Breast epithelium (tissue), 4 donors: ENCODE results near the gene FSTL4. TPM values are rescaled to one million over a fixed set of nuclear protein-coding genes. Genes with fewer than 3 reads are reported as not detected.

Source experiments
- DNase-seq, 2 donors: peaks; one replicate each; pipeline ENCODE4 v3.0.0-alpha.2; 2019; ENCODE audit warnings: low spot score in 2 of 2
- H3K27ac ChIP-seq, 2 donors: fragments of 200-600 bp; sonication (generic) in 1 of 2; one replicate each; pipeline ENCODE4 v1.5.1; 2016 to 2019; ENCODE audit warnings: mild to moderate bottlenecking in 1 of 2
- H3K27me3 ChIP-seq, 2 donors: fragments of 200-600 bp; sonication (generic) in 1 of 2; one replicate each; pipeline versions ENCODE4 v1.5.1 to v1.6.0; 2017 to 2019; ENCODE audit warnings: control low read depth in 1 of 2, mild to moderate bottlenecking in 1 of 2
- H3K36me3 ChIP-seq: fragments of 200-600 bp; one replicate; pipeline ENCODE4 v1.5.1; 2019
- H3K4me1 ChIP-seq, 2 donors: fragments of 200-600 bp; sonication (generic); one replicate each; pipeline ENCODE4 v1.5.1; 2016 to 2019; ENCODE audit warnings: control low read depth in 1 of 2
- H3K4me3 ChIP-seq, 3 donors: fragments of 200-600 bp; sonication (generic); 1 replicate in 2 of 3; 2 replicates in 1 of 3; pipeline ENCODE4 v1.5.1; 2016 to 2019; ENCODE audit warnings: mild to moderate bottlenecking in 3 of 3, moderate library complexity in 2 of 3
- H3K9me3 ChIP-seq, 2 donors: fragments of 200-600 bp; sonication (generic) in 1 of 2; one replicate each; pipeline ENCODE4 v1.5.1; 2016 to 2019; ENCODE audit warnings: control low read depth in 1 of 2
- CTCF ChIP-seq, 3 donors: fragments of 450-650 bp; IDR thresholded peaks; one replicate each; pipeline ENCODE4 v1.5.1; 2016 to 2017; ENCODE audit warnings: antibody characterized with exemption in 3 of 3, mild to moderate bottlenecking in 3 of 3, moderate library complexity in 3 of 3
- POLR2A ChIP-seq: fragments of 450-650 bp; IDR thresholded peaks from one replicate; pipeline ENCODE4 v1.6.1; 2016; ENCODE audit warnings: antibody characterized with exemption, mild to moderate bottlenecking, moderate library complexity
- POLR2AphosphoS5 ChIP-seq, 3 donors: sonication (generic); formaldehyde crosslinking; IDR thresholded peaks; one replicate each; pipeline ENCODE4 v1.6.1; 2017; ENCODE audit warnings: antibody characterized with exemption in 3 of 3
- intact Hi-C: fragments of 100-400 bp; cut with DNase I; formaldehyde crosslinking; loops from one replicate; pipeline ENCODE4 v1.15.1; 2023; ENCODE audit warnings: low total_unique reads
- total RNA-seq, 3 donors: library from RNA; depleted of rRNA; stranded (reverse); fragments of >200 nt; gene quantifications; one replicate each; pipeline ENCODE4 v1.1.0, GENCODE V29; 2016

FSTL4 gene
- total RNA-seq, 3 donors from 2014 or later, result 0.16 to 0.98 (median 0.88) TPM

- no peaks in the 10 kb centered on the region for H3K27me3 ChIP-seq
- no peaks in the 10 kb centered on the region for H3K36me3 ChIP-seq
- TF ChIP-seq POLR2AphosphoS5 (IDR thresholded peaks at IDR 0.05) (no peak), CTCF (IDR thresholded peaks at IDR 0.05) (no peak), POLR2A (no peak)
- no peak overlapping the region for H3K27ac ChIP-seq
- H3K9me3 ChIP-seq, result no peaks in the 10 kb centered on the region
- H3K4me3 ChIP-seq, result no peak overlapping the region
- intact Hi-C loops, result no loop called here
- no peaks in the 10 kb centered on the region for H3K4me1 ChIP-seq
- DNase-seq, result no peak
Observed at GRCh38 chr5:133533541-133533940, 78.8 kb downstream of the FSTL4 start.

- no peak overlapping the region for H3K4me3 ChIP-seq
- DNase-seq, result peak in 1 of 2 donors; percentile 29
- no peaks in the 10 kb centered on the region for H3K9me3 ChIP-seq
- H3K27me3 ChIP-seq, result no peaks in the 10 kb centered on the region
- TF ChIP-seq POLR2AphosphoS5 (IDR thresholded peaks at IDR 0.05), result no peak
- TF ChIP-seq CTCF (IDR thresholded peaks at IDR 0.05), result no peak
- no peak for TF ChIP-seq POLR2A
- H3K36me3 ChIP-seq, result no peaks in the 10 kb centered on the region
- H3K4me1 ChIP-seq, result no peaks in the 10 kb centered on the region
- intact Hi-C loops, result no loop called here
- no peak overlapping the region for H3K27ac ChIP-seq
Observed at GRCh38 chr5:133531594-133531993, 80.7 kb downstream of the FSTL4 start.

- intact Hi-C loops, result no loop called here
- H3K27ac ChIP-seq, result no peak overlapping the region
- no peaks in the 10 kb centered on the region for H3K9me3 ChIP-seq
- TF ChIP-seq CTCF (IDR thresholded peaks at IDR 0.05), result no peak
- no peak for TF ChIP-seq POLR2A
- TF ChIP-seq POLR2AphosphoS5 (IDR thresholded peaks at IDR 0.05), result no peak
- no peaks in the 10 kb centered on the region for H3K4me1 ChIP-seq
- no peaks in the 10 kb centered on the region for H3K36me3 ChIP-seq
- no peak overlapping the region for H3K4me3 ChIP-seq
- DNase-seq, result no peak
- H3K27me3 ChIP-seq, result no peaks in the 10 kb centered on the region
Observed at GRCh38 chr5:133531178-133531577, 81.2 kb downstream of the FSTL4 start.

GRCh38 chr5:133530270-133530669 lies 82.1 kb downstream of the FSTL4 start:
- H3K27ac ChIP-seq, result no peak overlapping the region
- no peak overlapping the region for H3K4me3 ChIP-seq
- DNase-seq, result no peak
- no peaks in the 10 kb centered on the region for H3K27me3 ChIP-seq
- H3K9me3 ChIP-seq, result no peaks in the 10 kb centered on the region
- no peaks in the 10 kb centered on the region for H3K36me3 ChIP-seq
- intact Hi-C loops, result no loop called here
- TF ChIP-seq POLR2A (no peak), POLR2AphosphoS5 (IDR thresholded peaks at IDR 0.05) (no peak), CTCF (IDR thresholded peaks at IDR 0.05) (no peak)
- no peaks in the 10 kb centered on the region for H3K4me1 ChIP-seq

- no peak for DNase-seq
- TF ChIP-seq POLR2AphosphoS5 (IDR thresholded peaks at IDR 0.05) (no peak), CTCF (IDR thresholded peaks at IDR 0.05) (no peak), POLR2A (no peak)
- no peaks in the 10 kb centered on the region for H3K36me3 ChIP-seq
- no peaks in the 10 kb centered on the region for H3K27me3 ChIP-seq
- no peak overlapping the region for H3K27ac ChIP-seq
- H3K4me3 ChIP-seq, result no peak overlapping the region
- H3K9me3 ChIP-seq, result no peaks in the 10 kb centered on the region
- no peaks in the 10 kb centered on the region for H3K4me1 ChIP-seq
- intact Hi-C loops, result no loop called here
Observed at GRCh38 chr5:133528841-133529240, 83.5 kb downstream of the FSTL4 start.
